Thoracic aorta (tissue), 2 donors: ENCODE data around the gene SLC33A1. TPM values are rescaled to one million over a fixed set of nuclear protein-coding genes. Genes with fewer than 3 reads are reported as not detected.

Source experiments
- ATAC-seq: fragments of 150-250 bp; one replicate; pipeline ENCODE4 v1.8.0; 2017; ENCODE audit warnings: low read depth; ENCODE audit not compliant: insufficient number of reproducible peaks, low FRiP score
- DNase-seq: peaks from one replicate; pipeline ENCODE4 v3.0.0-alpha.2; 2020; ENCODE audit warnings: low spot score
- H3K27ac ChIP-seq, 2 donors: fragments of 200-600 bp; sonication (generic); 1 replicate in 1 of 2; 2 replicates in 1 of 2; pipeline ENCODE4 v1.5.1; 2016; ENCODE audit warnings: mild to moderate bottlenecking in 2 of 2, moderate library complexity in 2 of 2
- H3K27me3 ChIP-seq: fragments of 200-600 bp; sonication (generic); replicated peaks from 2 replicates; pipeline ENCODE4 v1.6.0; 2016; ENCODE audit warnings: mild to moderate bottlenecking; ENCODE audit not compliant: insufficient read depth
- H3K36me3 ChIP-seq: fragments of 200-600 bp; sonication (generic); one replicate; pipeline ENCODE4 v1.5.1; 2016
- H3K4me1 ChIP-seq, 2 donors: fragments of 200-600 bp; sonication (generic); 1 replicate in 1 of 2; 2 replicates in 1 of 2; pipeline versions ENCODE4 v1.5.1 to v1.6.0; 2016; ENCODE audit warnings: low read depth in 2 of 2, mild to moderate bottlenecking in 1 of 2; ENCODE audit not compliant: control insufficient read depth in 1 of 2
- H3K4me3 ChIP-seq: fragments of 200-600 bp; sonication (generic); 2 replicates; pipeline ENCODE4 v1.5.1; 2016; ENCODE audit warnings: mild to moderate bottlenecking
- H3K9me3 ChIP-seq: fragments of 200-600 bp; sonication (generic); 2 replicates; pipeline ENCODE4 v1.5.1; 2016
- CTCF ChIP-seq: fragments of 200-600 bp; sonication (generic); IDR thresholded peaks from one replicate; pipeline ENCODE4 v1.5.1; 2019; ENCODE audit warnings: antibody characterized with exemption
- total RNA-seq, 2 donors: library from RNA; depleted of rRNA; stranded (reverse); fragments of >200 nt; gene quantifications; one replicate each; pipeline versions ENCODE4 v1.1.0 to v1.2.3, GENCODE V29; 2016

The SLC33A1 gene
- total RNA-seq, result 10 to 100 TPM; 27.3 to 30.7 TPM

- no peak for TF ChIP-seq CTCF
- H3K4me1 ChIP-seq, result peaks cover 35 to 36% of the 10 kb centered on the region in 2 donors
Observed at GRCh38 chr3:155854141-155854940, at the start of gene SLC33A1. Gene SLC33A1 (minus strand): TSS chr3:155854427. CDS start chr3:155853997, 430 bp downstream.

GRCh38 chr3:155895379-155895900 is 41.2 kb upstream of the SLC33A1 start:
- Histone ChIP-seq H3K36me3 (no peaks in the 10 kb centered on the region), H3K4me3 (no peak overlapping the region), H3K27me3 (no peaks in the 10 kb centered on the region), H3K4me1 (peaks cover 4 to 6% of the 10 kb centered on the region in 2 donors), H3K27ac (no peak overlapping the region), H3K9me3 (no peaks in the 10 kb centered on the region)
- DNase-seq, result no peak
- TF ChIP-seq CTCF, result no peak
- no peak for ATAC-seq

More at GRCh38 chr3:155854141-155854940, at the start of gene SLC33A1:
- peak within 1 kb of the TSS; percentile 84 for H3K4me3 ChIP-seq
- no peaks in the 10 kb centered on the region for H3K9me3 ChIP-seq
- H3K36me3 ChIP-seq, result no peaks in the 10 kb centered on the region
- DNase-seq (peak; percentile 95), ATAC-seq (peak; percentile 99)
- peak within 1 kb of the TSS; percentile 89 to 91 for H3K27ac ChIP-seq
- H3K27me3 ChIP-seq, result no peaks in the 10 kb centered on the region

GRCh38 chr3:155891321-155891720 is 37.1 kb upstream of the SLC33A1 start:
- no peaks in the 10 kb centered on the region for H3K27me3 ChIP-seq
- no peak for TF ChIP-seq CTCF
- ATAC-seq (no peak), DNase-seq (no peak)
- H3K9me3 ChIP-seq, result no peaks in the 10 kb centered on the region
- H3K36me3 ChIP-seq, result no peaks in the 10 kb centered on the region
- H3K4me3 ChIP-seq, result no peak overlapping the region
- H3K4me1 ChIP-seq, result peaks cover 10 to 18% of the 10 kb centered on the region in 2 donors
- no peak overlapping the region for H3K27ac ChIP-seq

GRCh38 chr3:155890671-155891190 is 36.5 kb upstream of the SLC33A1 start:
- H3K4me1 ChIP-seq, result peaks cover 10 to 18% of the 10 kb centered on the region in 2 donors
- H3K27me3 ChIP-seq, result no peaks in the 10 kb centered on the region
- no peak overlapping the region for H3K27ac ChIP-seq
- no peaks in the 10 kb centered on the region for H3K9me3 ChIP-seq
- ATAC-seq (no peak), DNase-seq (no peak)
- TF ChIP-seq CTCF, result no peak
- no peaks in the 10 kb centered on the region for H3K36me3 ChIP-seq
- H3K4me3 ChIP-seq, result no peak overlapping the region

- H3K36me3 ChIP-seq, result no peaks in the 10 kb centered on the region
- H3K4me1 ChIP-seq, result peaks cover 10 to 18% of the 10 kb centered on the region in 2 donors
- no peak overlapping the region for H3K4me3 ChIP-seq
- H3K27ac ChIP-seq, result no peak overlapping the region
- ATAC-seq, result no peak
- DNase-seq, result no peak
- H3K9me3 ChIP-seq, result no peaks in the 10 kb centered on the region
- TF ChIP-seq CTCF, result no peak
- H3K27me3 ChIP-seq, result no peaks in the 10 kb centered on the region
Observed at GRCh38 chr3:155889952-155890351, 35.7 kb upstream of the SLC33A1 start.
